A673 (cell line): ENCODE data around the gene USO1. TPM values are rescaled to one million over a fixed set of nuclear protein-coding genes. Genes with fewer than 3 reads are reported as not detected.

Experiments used
- BruUV-seq: library from RNA; stranded (reverse); fragments of 400-500 nt; replicated peaks from 2 replicates; lab custom pipeline; 2021; lab: Mats Ljungman, UMichigan
- CTCF ChIA-PET: fragments of 300-600 bp; sonication (Branson Sonifier 250); formaldehyde crosslinking; loops from one replicate; lab custom pipeline; 2022; ENCODE audit warnings: antibody characterized with exemption; lab: Charles Lee
- POLR2A ChIA-PET: fragments of 300-600 bp; sonication (Branson Sonifier 250); formaldehyde crosslinking; loops from one replicate; lab custom pipeline; 2022; ENCODE audit warnings: antibody characterized with exemption; ENCODE audit not compliant: low non-redundant PET; lab: Charles Lee
- DNase-seq: peaks from one replicate; pipeline ENCODE4 v3.0.0-alpha.2; 2015; ENCODE audit warnings: low spot score
- H3K27ac ChIP-seq: fragments of 200-600 bp; sonication (generic); 2 replicates; pipeline ENCODE4 v1.5.1; 2016; ENCODE audit warnings: mixed run types, low read depth, mild to moderate bottlenecking, mixed read lengths, antibody characterized with exemption, low read length; ENCODE audit not compliant: poor library complexity, severe bottlenecking
- H3K27me3 ChIP-seq: fragments of 200-600 bp; sonication (generic); replicated peaks from 2 replicates; pipeline ENCODE4 v1.6.1; 2017; ENCODE audit warnings: mixed run types, low read depth, mild to moderate bottlenecking, mixed read lengths, antibody characterized with exemption, low read length; ENCODE audit not compliant: insufficient read depth, poor library complexity
- H3K36me3 ChIP-seq: fragments of 200-600 bp; sonication (generic); 2 replicates; pipeline ENCODE4 v1.6.1; 2016; ENCODE audit warnings: mixed run types, mild to moderate bottlenecking, mixed read lengths, antibody characterized with exemption, low read length; ENCODE audit not compliant: insufficient read depth, poor library complexity, severe bottlenecking
- H3K4me1 ChIP-seq: fragments of 200-600 bp; sonication (generic); 2 replicates; pipeline ENCODE4 v1.6.1; 2017; ENCODE audit warnings: mixed run types, mild to moderate bottlenecking, mixed read lengths, antibody characterized with exemption, low read length; ENCODE audit not compliant: insufficient read depth, poor library complexity, severe bottlenecking
- H3K4me3 ChIP-seq: fragments of 200-600 bp; sonication (generic); 2 replicates; pipeline ENCODE4 v1.5.1; 2016; ENCODE audit warnings: low read depth, mixed run types, mild to moderate bottlenecking, mixed read lengths, low read length; ENCODE audit not compliant: poor library complexity, severe bottlenecking
- H3K9me3 ChIP-seq: fragments of 200-600 bp; sonication (generic); 2 replicates; pipeline ENCODE4 v1.6.1; 2016; ENCODE audit warnings: mixed run types, low read depth, mild to moderate bottlenecking, mixed read lengths, antibody characterized with exemption, low read length; ENCODE audit not compliant: poor library complexity, severe bottlenecking
- EZH2 ChIP-seq: fragments of 200-600 bp; sonication (generic); IDR thresholded peaks from 2 replicates; pipeline ENCODE4 v1.6.1; 2017; ENCODE audit warnings: borderline replicate concordance, low read depth, mild to moderate bottlenecking, mixed read lengths, antibody characterized with exemption, low read length; ENCODE audit not compliant: poor library complexity, severe bottlenecking
- intact Hi-C: fragments of 100-400 bp; cut with micrococcal nuclease; formaldehyde crosslinking; loops from one replicate; pipeline ENCODE4 v1.10.0; 2022; ENCODE audit not compliant: unreplicated experiment
- total RNA-seq: library from RNA; stranded (reverse); gene quantifications from 2 replicates; pipeline ENCODE4 v1.2.3, GENCODE V29; 2021
- TF ChIP-seq, protein P1 (sequence below): fragments of 300-800, 200-600 bp; sonication (generic); conservative IDR thresholded peaks from 2 replicates; pipeline ENCODE4 v1.5.1; 2017; ENCODE audit warnings: low read depth, mild to moderate bottlenecking, antibody characterized with exemption, low read length, moderate library complexity, mixed read lengths

The USO1 gene
- total RNA-seq, 1 experiment from 2014 or later, result 35.6 TPM

DNA sequence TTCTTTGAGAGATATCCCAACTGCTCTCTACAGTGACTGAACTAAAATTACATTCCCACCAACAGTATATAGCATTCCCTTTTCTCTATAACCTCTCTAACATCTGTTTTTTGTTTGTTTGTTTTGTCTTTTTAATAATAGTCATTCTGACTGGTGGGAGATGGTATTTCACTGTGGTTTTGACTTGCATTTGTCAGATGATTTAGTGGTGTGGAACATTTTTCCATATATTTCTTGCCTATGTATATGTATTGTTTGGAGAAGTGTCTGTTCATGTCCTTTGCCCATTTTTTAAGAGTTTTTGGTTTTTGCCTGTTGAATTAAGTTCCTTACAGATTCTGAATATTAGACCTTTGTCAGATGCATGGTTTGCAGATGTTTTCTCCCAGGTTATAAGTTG lies 9.0 kb downstream of the USO1 start:
- TF ChIP-seq EZH2, result no peak
- TF ChIP-seq, protein P1, sequence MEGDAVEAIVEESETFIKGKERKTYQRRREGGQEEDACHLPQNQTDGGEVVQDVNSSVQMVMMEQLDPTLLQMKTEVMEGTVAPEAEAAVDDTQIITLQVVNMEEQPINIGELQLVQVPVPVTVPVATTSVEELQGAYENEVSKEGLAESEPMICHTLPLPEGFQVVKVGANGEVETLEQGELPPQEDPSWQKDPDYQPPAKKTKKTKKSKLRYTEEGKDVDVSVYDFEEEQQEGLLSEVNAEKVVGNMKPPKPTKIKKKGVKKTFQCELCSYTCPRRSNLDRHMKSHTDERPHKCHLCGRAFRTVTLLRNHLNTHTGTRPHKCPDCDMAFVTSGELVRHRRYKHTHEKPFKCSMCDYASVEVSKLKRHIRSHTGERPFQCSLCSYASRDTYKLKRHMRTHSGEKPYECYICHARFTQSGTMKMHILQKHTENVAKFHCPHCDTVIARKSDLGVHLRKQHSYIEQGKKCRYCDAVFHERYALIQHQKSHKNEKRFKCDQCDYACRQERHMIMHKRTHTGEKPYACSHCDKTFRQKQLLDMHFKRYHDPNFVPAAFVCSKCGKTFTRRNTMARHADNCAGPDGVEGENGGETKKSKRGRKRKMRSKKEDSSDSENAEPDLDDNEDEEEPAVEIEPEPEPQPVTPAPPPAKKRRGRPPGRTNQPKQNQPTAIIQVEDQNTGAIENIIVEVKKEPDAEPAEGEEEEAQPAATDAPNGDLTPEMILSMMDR, result no peak
- no peaks in the 10 kb centered on the region for H3K4me1 ChIP-seq
- H3K27ac ChIP-seq, result no peak overlapping the region
- ChIA-PET POLR2A (no interaction called here), CTCF (no interaction called here)
- intact Hi-C loops, result no loop called here
- H3K4me3 ChIP-seq, result no peak overlapping the region
- H3K36me3 ChIP-seq, result no peaks in the 10 kb centered on the region
- no peak for DNase-seq
- BruUV-seq, result no TSS peak
- no peaks in the 10 kb centered on the region for H3K9me3 ChIP-seq
- H3K27me3 ChIP-seq, result no peaks in the 10 kb centered on the region

GRCh38 chr4:75735525-75735924 lies 11.1 kb downstream of the USO1 start:
- H3K9me3 ChIP-seq, result no peaks in the 10 kb centered on the region
- H3K4me1 ChIP-seq, result no peaks in the 10 kb centered on the region
- TF ChIP-seq, protein P1, result no peak
- no peak for TF ChIP-seq EZH2
- H3K27me3 ChIP-seq, result no peaks in the 10 kb centered on the region
- no TSS peak for BruUV-seq
- DNase-seq, result no peak
- intact Hi-C loops, result no loop called here
- H3K27ac ChIP-seq, result no peak overlapping the region
- no peaks in the 10 kb centered on the region for H3K36me3 ChIP-seq
- no peak overlapping the region for H3K4me3 ChIP-seq
- ChIA-PET POLR2A (no interaction called here), CTCF (no interaction called here)

GRCh38 chr4:75736862-75737261 lies 12.5 kb downstream of the USO1 start:
- Histone ChIP-seq H3K4me3 (no peak overlapping the region), H3K36me3 (no peaks in the 10 kb centered on the region), H3K27me3 (no peaks in the 10 kb centered on the region), H3K4me1 (no peaks in the 10 kb centered on the region), H3K9me3 (no peaks in the 10 kb centered on the region), H3K27ac (no peak overlapping the region)
- no TSS peak for BruUV-seq
- intact Hi-C loops, result no loop called here
- TF ChIP-seq, protein P1, result no peak
- no peak for TF ChIP-seq EZH2
- no peak for DNase-seq
- ChIA-PET POLR2A (no interaction called here), CTCF (no interaction called here)
